Heart right ventricle (tissue), 16 donors: Measurements from ENCODE around the gene AP1S3. TPM values are rescaled to one million over a fixed set of nuclear protein-coding genes. Genes with fewer than 3 reads are reported as not detected.

Source experiments
- ATAC-seq, 8 donors: fragments of 200-7000 bp; cut with Tn5 transposase; one replicate each; pipeline ENCODE4 v1.9.1; 2020; ENCODE audit warnings: mild to moderate bottlenecking in 8 of 8, moderate library complexity in 8 of 8, moderate number of reproducible peaks in 1 of 8
- DNase-seq, 2 donors: peaks; one replicate each; pipeline ENCODE4 v3.0.0-alpha.2; 2020
- H3K27ac ChIP-seq, 10 donors: fragments of 200-600 bp; sonication (generic) in 2 of 10; one replicate each; pipeline versions ENCODE4 v1.5.0 to v1.8.0; 2020 to 2022; ENCODE audit warnings: mild to moderate bottlenecking in 3 of 10
- H3K27me3 ChIP-seq, 7 donors: fragments of 200-600 bp; one replicate each; pipeline ENCODE4 v1.8.0; 2021 to 2022; ENCODE audit warnings: mild to moderate bottlenecking in 2 of 7
- H3K36me3 ChIP-seq, 9 donors: fragments of 200-600 bp; sonication (generic) in 1 of 9; one replicate each; pipeline versions ENCODE4 v1.5.0 to v1.8.0; 2020 to 2022; ENCODE audit warnings: mild to moderate bottlenecking in 2 of 9
- H3K4me1 ChIP-seq, 9 donors: fragments of 200-600 bp; sonication (generic) in 1 of 9; one replicate each; pipeline versions ENCODE4 v1.5.0 to v1.8.0; 2020 to 2022; ENCODE audit warnings: mild to moderate bottlenecking in 4 of 9
- H3K4me3 ChIP-seq, 10 donors: fragments of 200-600 bp; sonication (generic) in 2 of 10; one replicate each; pipeline versions ENCODE4 v1.5.0 to v1.8.0; 2020 to 2022; ENCODE audit warnings: mild to moderate bottlenecking in 7 of 10, moderate library complexity in 2 of 10
- H3K9me3 ChIP-seq, 11 donors: fragments of 200-600 bp in 10 of 11; sonication (generic) in 2 of 11; one replicate each; pipeline versions ENCODE4 v1.5.0 to v1.8.0; 2013 to 2022; ENCODE audit warnings: mild to moderate bottlenecking in 2 of 11, control low read depth in 1 of 11, moderate library complexity in 1 of 11
- CTCF ChIP-seq, 9 donors: fragments of 200-600 bp; sonication (generic) in 2 of 9; IDR thresholded peaks; one replicate each; pipeline versions ENCODE4 v1.5.0 to v1.8.0; 2021 to 2022; ENCODE audit warnings: antibody characterized with exemption in 9 of 9, mild to moderate bottlenecking in 5 of 9, moderate library complexity in 1 of 9
- WGBS, 2 donors: extraction: QIAGEN DNeasy Blood & Tissue Kit; methylation state at CpG; one replicate each; pipeline ENCODE4 v1.1.7; 2013; ENCODE audit warnings: inconsistent platforms in 1 of 2; 5-methylcytosine and 5-hydroxymethylcytosine counted together
- intact Hi-C, 10 donors: fragments of 100-400 bp; cut with DNase I; formaldehyde crosslinking; loops; one replicate each; pipeline versions ENCODE4 v1.11.1 to v1.14.2; 2022
- polyA plus RNA-seq, 2 donors: library from polyadenylated mRNA; stranded (reverse); fragments of 200-250 nt; gene quantifications; one replicate each; pipeline ENCODE4 v1.2.3, GENCODE V29; 2013
- total RNA-seq, 10 donors: library from RNA; stranded (reverse); fragmentation: NEBNext Ultra II Directional in 3 of 10; extraction: Animal tissue kit (Norgen Biotek cat#: 25700) in 3 of 10; gene quantifications; one replicate each; pipeline versions ENCODE4 v1.2.1 to v1.2.4, GENCODE V29; 2021 to 2023
- donor health status: Arrhythmogenic right ventricular cardiomyopathy.
- donor health status: ischemic (EF 13 %, LVEDD 7.1; RV severe dilation, severe dysfunction).
- donor health status: healthy with polysubstance abuse.
- donor health status: DM: no; HTN: yes; CAD: no.
- donor health status: DM: no; HTN: no; CAD: no.
- donor health status: ischemic (EF 25% LVEDD 6.9; RV normal size, moderate dysfunction).
- donor health status: ischemic (EF 25% LVEDD 5.7; RV mildly dilated, moderate dysfunction).
- donor health status: healthy.
- donor health status: DM: yes; HTN: yes; CAD: no.
- donor health status: Ischemic cardiomyopathy.
- donor health status: ischemic (EF 35%, LVEDD 5.7; RV mildly dilated, moderate dysfunction).
- donor health status: nonischemic (EF 11% LVEDD 7.7; RV severe dilation, severe dysfunction).
- donor health status: DM: yes; HTN: yes; CAD: no.
- donor health status: PGD.
- donor health status: ischemic (EF 29% LVEDD 5.4; RV normal size, mild dysfunction).
- donor health status: nonischemic (EF 23%, LVEDD 6.1; RV moderate dilation, normal function).

The AP1S3 gene
- total and polyA plus RNA-seq, 12 donors, result 0.12 to 0.85 (median 0.37) TPM; not detected in 4

DNA sequence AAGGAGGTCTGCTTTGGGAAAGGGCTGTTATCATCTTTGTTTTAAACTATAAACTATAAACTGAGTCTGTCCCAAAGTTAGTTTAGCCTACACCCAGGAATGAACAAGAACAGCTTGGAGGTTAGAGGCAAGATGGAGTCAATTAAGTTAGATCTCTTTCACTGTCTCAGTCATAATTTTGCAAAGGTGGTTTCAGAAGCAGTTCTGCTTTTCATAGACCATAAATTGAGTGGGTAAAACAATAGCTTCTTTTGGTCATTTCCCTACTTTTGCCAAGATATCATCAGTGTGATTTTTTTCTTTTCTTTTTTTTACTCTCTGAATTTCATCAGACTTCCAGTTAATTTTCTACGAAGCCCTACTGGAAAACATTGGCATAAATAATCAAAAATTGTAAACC, 117.0 kb downstream of the AP1S3 start:
- Histone ChIP-seq H3K9me3 (peaks cover 0 to 16% (median 0%) of the 10 kb centered on the region in 11 donors), H3K4me1 (peaks cover 0 to 13% (median 11%) of the 10 kb centered on the region in 9 donors), H3K4me3 (no peak overlapping the region), H3K27me3 (no peaks in the 10 kb centered on the region), H3K27ac (no peak overlapping the region), H3K36me3 (no peaks in the 10 kb centered on the region)
- TF ChIP-seq CTCF (IDR thresholded peaks at IDR 0.05), result no peak
- 91 to 93% methylated on average over 1 of the region's 1 CpG for WGBS, 2 donors
- intact Hi-C loops, result no loop called here
- DNase-seq, result no peak
- ATAC-seq, result no peak

- no peaks in the 10 kb centered on the region for H3K4me1 ChIP-seq
- intact Hi-C loops, result no loop called here
- no peak overlapping the region for H3K4me3 ChIP-seq
- no peaks in the 10 kb centered on the region for H3K27me3 ChIP-seq
- ATAC-seq (no peak), DNase-seq (no peak)
- H3K27ac ChIP-seq, result no peak overlapping the region
- TF ChIP-seq CTCF (IDR thresholded peaks at IDR 0.05), result no peak
- H3K9me3 ChIP-seq, result peaks cover 0 to 12% (median 0%) of the 10 kb centered on the region in 11 donors
- no peaks in the 10 kb centered on the region for H3K36me3 ChIP-seq
These were observed 124.7 kb downstream of the AP1S3 start for GRCh38 chr2:223712642-223713041.

DNA sequence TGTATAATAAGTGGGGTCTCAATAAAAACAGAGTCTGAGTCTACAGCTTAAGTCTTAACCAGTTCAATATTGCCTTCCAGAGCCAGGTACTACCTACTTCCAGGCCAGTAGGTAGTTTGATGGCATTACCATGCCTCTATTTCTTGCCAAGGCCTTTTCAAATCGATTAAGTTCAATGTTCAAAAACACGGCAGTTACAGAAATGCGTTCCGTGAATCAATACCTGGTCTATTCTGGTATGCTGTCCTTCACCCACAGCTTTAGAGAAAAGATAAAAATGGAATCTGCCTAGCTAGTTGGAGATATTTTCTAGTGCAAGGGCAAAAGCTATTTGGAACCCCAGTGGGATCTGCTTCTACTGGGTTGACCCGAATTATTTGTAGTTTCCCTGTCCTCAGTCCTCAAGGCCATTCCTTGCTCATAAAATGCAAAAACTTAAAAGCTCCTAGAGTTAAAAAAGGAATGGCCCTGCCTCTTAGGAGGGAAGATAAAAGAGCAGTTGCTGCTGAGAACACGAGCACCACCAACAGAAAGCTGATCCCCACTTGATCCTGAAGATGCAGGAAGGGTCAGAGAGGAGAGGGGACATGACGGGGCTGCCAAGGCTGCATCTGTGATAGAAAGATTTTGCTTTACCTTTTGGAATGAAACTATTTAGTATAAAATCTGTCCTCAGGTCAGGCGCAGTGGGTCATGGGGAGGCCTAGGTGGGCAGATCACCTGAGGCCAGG, 125.6 kb downstream of the AP1S3 start:
- no peaks in the 10 kb centered on the region for H3K27me3 ChIP-seq
- no peak overlapping the region for H3K27ac ChIP-seq
- DNase-seq, result no peak
- H3K36me3 ChIP-seq, result no peaks in the 10 kb centered on the region
- ATAC-seq, result no peak
- H3K4me1 ChIP-seq, result no peaks in the 10 kb centered on the region
- peaks cover 0 to 12% (median 0%) of the 10 kb centered on the region in 11 donors for H3K9me3 ChIP-seq
- no peak overlapping the region for H3K4me3 ChIP-seq
- intact Hi-C loops, result no loop called here
- WGBS, 2 donors, result 89 to 93% methylated on average over 8 of the region's 8 CpGs
- TF ChIP-seq CTCF (IDR thresholded peaks at IDR 0.05), result no peak

Other genes with a start within 250 kb of the AP1S3 start
- under 1 TPM in 6 of 10 donors, not detected in 4; 0.14 to 0.86 (median 0.24) TPM for gene SCG2, start 235.2 kb downstream of the AP1S3 start, total RNA-seq
- under 1 TPM; 0.04 to 0.07 TPM for gene SCG2, start 235.2 kb downstream of the AP1S3 start, polyA plus RNA-seq
- gene WDFY1, start 107.8 kb upstream of the AP1S3 start, total RNA-seq, result 10 to 100 TPM; 10.9 to 25.9 (median 14.7) TPM
- gene WDFY1, start 107.8 kb upstream of the AP1S3 start, polyA plus RNA-seq, result 10 to 100 TPM in 1 of 2 donors, 1 to 10 TPM in 1; 8.1 to 10.8 TPM
- gene MRPL44, start 119.9 kb upstream of the AP1S3 start, total RNA-seq, result 10 to 100 TPM; 34.4 to 47.5 (median 41.5) TPM
- 10 to 100 TPM; 11.3 to 26.5 TPM for gene MRPL44, start 119.9 kb upstream of the AP1S3 start, polyA plus RNA-seq
- 10 to 100 TPM in 9 of 10 donors, 1 to 10 TPM in 1; 5.3 to 56.6 (median 19.7) TPM for gene SERPINE2, start 201.7 kb upstream of the AP1S3 start, total RNA-seq
- 10 to 100 TPM in 1 of 2 donors, 1 to 10 TPM in 1; 9.6 to 27.6 TPM for gene SERPINE2, start 201.7 kb upstream of the AP1S3 start, polyA plus RNA-seq